Germinal center (tissue), 1 donor: ENCODE measurements around the gene PLIN4.

Source experiments
- DNase-seq: peaks from one replicate; pipeline ENCODE4 v3.0.0; 2012; ENCODE audit warnings: mixed read lengths, low spot score

Gene PLIN4

GRCh38 chr19:4505570-4506448 lies 12.5 kb downstream of the PLIN4 start:
- no peak for DNase-seq

- DNase-seq = no peak
Observed at GRCh38 chr19:4504891-4505569, 13.3 kb downstream of the PLIN4 start.

- DNase-seq = no peak
Observed at GRCh38 chr19:4504297-4504701, 14.0 kb downstream of the PLIN4 start.

GRCh38 chr19:4503825-4504170 lies 14.5 kb downstream of the PLIN4 start:
- DNase-seq = no peak

- no peak for DNase-seq
Observed at GRCh38 chr19:4503132-4503824, 15.0 kb downstream of the PLIN4 start.

GRCh38 chr19:4502282-4503131 lies 15.8 kb downstream of the PLIN4 start:
- DNase-seq = no peak

- no peak for DNase-seq
Observed at GRCh38 chr19:4501691-4502090, 16.6 kb downstream of the PLIN4 start.

GRCh38 chr19:4500841-4501591 lies 17.3 kb downstream of the PLIN4 start:
- DNase-seq = no peak

GRCh38 chr19:4499855-4500254 lies 18.4 kb downstream of the PLIN4 start:
- no peak for DNase-seq

GRCh38 chr19:4499318-4499717 lies 19.0 kb downstream of the PLIN4 start:
- DNase-seq = no peak

GRCh38 chr19:4498694-4499093 lies 19.6 kb downstream of the PLIN4 start:
- DNase-seq = no peak

GRCh38 chr19:4497770-4498389 lies 20.4 kb downstream of the PLIN4 start:
- no peak for DNase-seq

GRCh38 chr19:4496304-4496703 lies 22.0 kb downstream of the PLIN4 start:
- no peak for DNase-seq

- no peak for DNase-seq
Observed at GRCh38 chr19:4495471-4495870, 22.8 kb downstream of the PLIN4 start.

GRCh38 chr19:4494691-4495064 lies 23.6 kb downstream of the PLIN4 start:
- no peak for DNase-seq

GRCh38 chr19:4493929-4494690 lies 24.2 kb downstream of the PLIN4 start:
- DNase-seq = no peak

GRCh38 chr19:4493104-4493928 lies 25.0 kb downstream of the PLIN4 start:
- no peak for DNase-seq

GRCh38 chr19:4492337-4493103 lies 25.8 kb downstream of the PLIN4 start:
- no peak for DNase-seq
